Endothelial cell of umbilical vein (primary cell): ENCODE data around the gene HSBP1.

Experiments
- EZH2 ChIP-seq: IDR thresholded peaks from 2 replicates; pipeline ENCODE4 v1.6.1; 2012; ENCODE audit warnings: borderline replicate concordance, low read depth, mild to moderate bottlenecking, moderate library complexity, low read length, inconsistent platforms; ENCODE audit not compliant: severe bottlenecking
- MYC ChIP-seq: IDR thresholded peaks from one replicate; pipeline ENCODE4 v1.6.1; 2011; ENCODE audit warnings: mild to moderate bottlenecking, low read depth, low read length
- POLR2AphosphoS5 ChIP-seq: IDR thresholded peaks from 2 replicates; pipeline ENCODE4 v1.6.1; 2012; ENCODE audit warnings: low read depth, mild to moderate bottlenecking, control low read depth, low read length, moderate library complexity; ENCODE audit not compliant: insufficient read depth
- TF ChIP-seq, protein P1 (sequence below), 2 donors: IDR thresholded peaks; 1 replicate in 1 of 2; 2 replicates in 1 of 2; pipeline ENCODE4 v1.5.1; 2011; ENCODE audit warnings: low read length in 2 of 2, mild to moderate bottlenecking in 2 of 2, moderate library complexity in 2 of 2, control low read depth in 1 of 2, inconsistent platforms in 1 of 2, low read depth in 1 of 2; ENCODE audit not compliant: insufficient read depth in 1 of 2; ENCODE audit errors: extremely low read depth in 1 of 2

DNA sequence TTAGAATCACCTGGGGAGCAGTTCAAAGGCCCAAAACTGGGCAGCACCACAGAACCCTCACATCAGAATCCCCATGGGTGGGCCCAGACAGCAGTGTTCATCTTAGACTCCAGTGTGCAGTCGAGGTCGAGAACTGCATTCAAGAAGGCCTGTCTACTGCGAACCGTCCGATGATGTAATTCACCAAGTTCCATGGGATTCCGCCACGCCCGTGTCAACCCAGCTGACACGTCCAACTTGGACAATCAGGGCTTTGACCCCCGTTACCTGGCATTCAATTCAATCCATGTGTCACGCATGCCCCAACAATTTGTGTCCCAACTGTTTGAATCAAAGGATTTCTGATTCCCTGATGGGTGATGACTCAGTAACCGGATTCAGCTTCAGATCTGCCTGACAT is 9.2 kb downstream of the HSBP1 start:
- TF ChIP-seq, protein P1, sequence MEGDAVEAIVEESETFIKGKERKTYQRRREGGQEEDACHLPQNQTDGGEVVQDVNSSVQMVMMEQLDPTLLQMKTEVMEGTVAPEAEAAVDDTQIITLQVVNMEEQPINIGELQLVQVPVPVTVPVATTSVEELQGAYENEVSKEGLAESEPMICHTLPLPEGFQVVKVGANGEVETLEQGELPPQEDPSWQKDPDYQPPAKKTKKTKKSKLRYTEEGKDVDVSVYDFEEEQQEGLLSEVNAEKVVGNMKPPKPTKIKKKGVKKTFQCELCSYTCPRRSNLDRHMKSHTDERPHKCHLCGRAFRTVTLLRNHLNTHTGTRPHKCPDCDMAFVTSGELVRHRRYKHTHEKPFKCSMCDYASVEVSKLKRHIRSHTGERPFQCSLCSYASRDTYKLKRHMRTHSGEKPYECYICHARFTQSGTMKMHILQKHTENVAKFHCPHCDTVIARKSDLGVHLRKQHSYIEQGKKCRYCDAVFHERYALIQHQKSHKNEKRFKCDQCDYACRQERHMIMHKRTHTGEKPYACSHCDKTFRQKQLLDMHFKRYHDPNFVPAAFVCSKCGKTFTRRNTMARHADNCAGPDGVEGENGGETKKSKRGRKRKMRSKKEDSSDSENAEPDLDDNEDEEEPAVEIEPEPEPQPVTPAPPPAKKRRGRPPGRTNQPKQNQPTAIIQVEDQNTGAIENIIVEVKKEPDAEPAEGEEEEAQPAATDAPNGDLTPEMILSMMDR (IDR thresholded peaks at IDR 0.05; ENCODE audit: extremely low read depth in 1 of 2, insufficient read depth in 1 of 2, low read depth in 1 of 2, low read length in 2 of 2): no peak
- TF ChIP-seq MYC (no peak), POLR2AphosphoS5 (no peak), EZH2 (no peak)
